SIG-M5 (cell line): Measurements from ENCODE around the gene HES2.
"Not testable (repeated sequence)": the region's sequence is repeated elsewhere in the genome, so short reads cannot be mapped to it uniquely, and the experiment has no call there.

Experiments used
- DNase-seq: peaks from one replicate; lab custom pipeline; 2025; lab: John Stamatoyannopoulos, UW

The HES2 gene

DNA sequence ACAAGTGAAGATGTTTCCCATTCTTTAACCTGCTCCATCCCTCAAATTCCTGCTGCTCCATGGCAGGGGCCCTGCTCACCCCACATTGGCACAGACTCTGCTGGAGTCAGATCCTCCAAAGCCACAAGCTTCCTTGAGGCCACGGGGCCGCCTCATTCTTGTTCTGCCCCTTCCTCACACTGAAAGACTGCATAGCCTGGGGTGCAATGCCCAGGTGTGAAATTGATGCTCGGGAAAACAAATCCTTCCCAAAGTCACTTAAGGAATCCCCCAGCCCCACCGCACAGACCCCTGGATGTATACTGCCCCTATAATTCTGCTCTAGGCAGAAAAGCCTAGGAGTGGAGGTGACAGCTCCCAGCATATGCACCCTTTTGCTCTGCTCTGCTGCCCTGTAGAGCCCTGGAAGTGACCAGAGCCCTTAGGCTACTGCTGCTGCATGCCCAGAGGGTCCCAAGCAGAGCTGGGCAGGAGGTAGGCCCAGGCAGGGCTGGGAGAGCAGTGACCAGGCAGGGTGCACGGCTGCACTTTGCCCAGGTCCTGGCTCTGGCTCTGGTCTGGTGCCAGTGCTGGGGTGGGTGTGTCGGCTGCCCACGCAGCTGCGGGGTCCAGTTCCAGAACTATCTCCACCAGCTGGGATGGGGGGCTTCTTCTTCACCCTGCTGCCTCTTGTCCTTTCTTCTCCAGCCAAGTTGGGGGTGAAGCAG lies 1.6 kb downstream of the HES2 start:
- DNase-seq = no peak

DNA sequence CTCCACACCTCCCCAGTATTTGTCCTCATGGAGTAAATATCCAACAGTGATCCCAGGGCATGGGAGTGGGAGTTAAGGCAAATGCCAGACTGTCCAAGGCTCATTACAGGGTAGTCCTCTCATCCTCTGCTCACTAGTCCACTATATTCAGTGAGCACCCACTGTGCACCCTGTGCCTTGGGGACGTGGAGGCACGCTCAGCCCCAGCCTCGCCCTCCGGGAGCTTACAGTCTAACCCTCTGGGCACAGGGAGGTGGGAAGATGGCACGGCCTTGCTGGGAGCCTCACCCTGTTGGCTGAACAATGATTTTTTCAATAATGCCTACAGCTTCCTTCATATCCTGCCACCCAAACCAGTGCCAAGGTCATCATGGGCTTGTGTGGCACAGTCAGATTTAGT lies 2.8 kb downstream of the HES2 start:
- no peak for DNase-seq

DNA sequence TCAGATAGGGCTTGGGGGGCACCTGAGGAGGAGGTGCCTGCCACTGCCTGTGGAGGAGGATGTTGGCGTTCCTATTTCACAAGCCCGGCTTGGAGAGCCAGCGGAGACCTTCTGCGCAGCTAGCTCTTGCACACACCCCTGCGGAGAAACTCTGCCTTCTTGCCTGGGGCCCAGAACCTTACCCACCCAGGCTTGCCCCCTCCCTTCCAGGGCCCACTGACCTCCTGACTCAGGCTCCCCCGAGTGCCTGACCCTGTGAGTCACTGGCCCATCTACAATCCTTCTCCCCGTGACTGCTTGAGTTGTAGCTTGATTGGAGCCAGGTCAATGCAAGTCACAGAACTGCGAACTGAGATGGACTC lies 3.4 kb downstream of the HES2 start:
- no peak for DNase-seq

DNA sequence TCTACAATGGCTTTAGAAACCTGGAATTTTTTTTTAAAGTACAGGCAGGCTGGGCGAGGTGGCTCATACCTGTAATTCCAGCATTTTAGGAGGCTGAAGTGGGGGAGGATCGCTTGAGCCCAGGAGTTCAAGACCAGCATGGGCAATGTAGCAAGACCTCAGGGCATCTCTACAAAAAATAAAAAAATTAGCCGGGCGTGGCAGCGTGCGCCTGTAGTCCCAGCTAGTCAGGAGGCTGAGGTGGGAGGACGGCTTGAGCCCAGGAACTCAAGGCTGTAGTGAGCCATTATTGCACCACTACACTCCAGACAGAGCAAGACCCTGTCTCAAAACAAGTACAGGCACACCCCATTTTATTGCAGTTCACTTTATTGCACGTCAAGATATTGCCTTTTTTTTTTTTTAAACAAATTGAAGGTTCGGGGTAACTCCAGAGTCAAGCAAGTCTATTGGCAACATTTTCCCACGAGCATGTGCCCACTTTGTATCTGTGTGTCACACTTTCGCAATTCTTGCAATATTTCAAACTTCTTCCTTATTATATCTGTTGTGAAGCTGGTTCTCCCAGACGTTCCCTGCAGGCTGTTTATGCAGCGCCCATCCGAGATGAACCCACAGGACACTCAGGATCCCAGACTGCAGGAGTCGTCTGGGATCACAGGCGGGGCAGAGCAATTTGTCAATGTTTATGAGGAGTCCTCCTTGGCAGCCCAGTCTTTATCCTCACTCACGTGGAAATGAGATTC lies 4.7 kb downstream of the HES2 start:
- no peak for DNase-seq

DNA sequence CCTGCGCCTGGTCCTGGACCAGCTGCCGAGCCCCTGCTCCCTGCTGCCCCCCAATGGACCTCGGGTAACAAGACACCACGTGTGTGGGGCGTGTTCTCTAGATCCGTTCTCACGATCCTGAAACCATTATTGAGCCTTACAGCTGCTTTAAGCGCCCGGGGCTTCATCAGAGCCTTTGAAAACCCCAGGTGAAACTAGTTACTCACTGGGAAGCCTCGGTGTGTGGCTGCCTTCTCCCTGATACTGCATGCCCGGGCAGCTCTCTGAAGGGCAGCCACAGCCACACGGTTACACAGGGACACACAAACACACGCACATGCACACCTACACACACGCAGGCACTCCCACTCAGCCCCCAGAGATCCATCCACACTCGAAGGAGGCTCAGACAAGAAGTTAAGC lies 5.3 kb downstream of the HES2 start:
- no peak for DNase-seq

DNA sequence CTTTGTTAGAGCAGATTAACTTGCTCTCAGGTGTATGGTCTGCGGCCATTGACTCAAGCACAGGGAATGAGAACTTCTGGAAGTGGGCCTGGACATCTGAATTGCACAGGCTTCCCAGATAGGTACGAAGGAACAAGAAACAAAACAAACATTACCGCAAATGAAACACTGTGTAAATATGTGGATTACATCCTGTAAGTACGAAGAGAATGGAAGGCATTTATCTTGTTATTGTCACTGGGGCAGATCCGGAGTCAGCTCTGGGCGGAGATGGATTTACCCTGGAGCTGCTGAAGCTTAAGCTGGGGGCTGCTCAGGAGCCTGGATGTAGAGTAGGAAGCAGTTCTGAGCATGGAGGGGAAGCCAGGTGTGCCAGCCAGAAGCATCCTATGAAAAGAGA lies 6.8 kb downstream of the HES2 start:
- no peak for DNase-seq

DNA sequence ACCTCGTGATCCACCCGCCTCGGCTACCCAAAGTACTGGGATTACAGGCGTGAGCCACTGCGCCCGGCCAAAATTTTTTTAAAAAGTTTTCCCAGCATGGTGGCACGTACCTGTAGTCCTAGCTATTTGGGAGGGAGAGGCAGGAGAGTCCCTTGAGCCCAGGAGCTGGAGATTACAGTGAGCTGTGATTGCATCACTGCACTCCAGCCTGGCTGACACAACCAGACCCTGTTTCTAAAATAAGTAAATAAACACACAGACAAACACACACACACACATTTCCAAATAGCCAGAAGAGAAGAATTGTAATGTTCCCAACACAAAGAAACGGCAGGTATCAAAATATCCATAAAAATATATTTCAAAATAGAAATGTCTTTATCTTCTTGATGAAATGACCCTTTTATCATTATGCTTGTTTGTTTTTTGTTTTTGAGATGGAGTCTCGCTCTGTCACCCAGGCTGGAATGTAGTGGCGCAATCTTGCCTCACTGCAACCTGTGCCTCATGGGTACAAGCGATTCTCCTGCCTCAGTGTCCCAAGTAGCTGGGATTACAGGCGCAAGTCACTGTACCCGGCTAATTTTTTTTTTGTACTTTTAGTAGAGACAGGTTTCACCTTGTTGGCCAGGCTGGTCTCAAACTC lies 9.3 kb downstream of the HES2 start:
- no peak for DNase-seq

DNA sequence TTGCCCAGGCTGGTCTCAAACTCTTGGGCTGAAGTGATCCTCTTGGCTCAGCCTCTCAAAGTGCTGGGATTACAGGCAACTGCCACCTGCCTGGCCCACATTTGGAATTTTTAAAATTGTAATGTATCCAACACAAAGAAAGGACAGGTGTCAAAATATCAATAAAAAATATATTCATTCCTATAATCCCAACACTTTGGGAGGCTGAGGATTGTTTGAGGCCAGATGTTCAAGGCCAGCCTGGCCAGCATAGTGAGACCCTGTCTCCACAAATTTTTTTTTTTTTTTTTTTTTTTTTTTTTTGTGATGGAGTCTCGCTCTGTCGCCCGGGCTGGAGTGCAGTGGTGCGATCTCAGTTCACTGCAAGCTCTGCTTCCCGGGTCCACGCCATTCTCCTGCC lies 10.0 kb downstream of the HES2 start:
- DNase-seq = no peak

DNA sequence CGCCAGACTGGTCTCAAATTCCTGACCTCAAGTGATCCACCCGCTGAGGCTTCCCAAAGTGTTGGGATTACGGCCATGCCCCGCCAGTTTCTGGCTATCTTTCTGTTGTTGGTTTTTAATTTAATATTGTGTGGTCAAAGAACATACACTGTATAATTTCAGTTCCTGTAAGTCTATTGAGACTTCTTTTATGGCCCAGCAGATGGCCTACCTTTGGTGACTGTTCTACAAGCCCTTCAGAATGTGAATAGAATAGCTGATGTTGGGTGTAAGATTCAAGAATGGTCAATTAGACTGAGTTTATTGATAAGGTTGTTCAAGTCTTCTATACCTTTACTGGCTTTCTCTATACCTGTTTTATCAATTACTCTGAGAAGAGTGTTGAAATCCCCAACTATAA lies 10.7 kb downstream of the HES2 start:
- DNase-seq = no peak

DNA sequence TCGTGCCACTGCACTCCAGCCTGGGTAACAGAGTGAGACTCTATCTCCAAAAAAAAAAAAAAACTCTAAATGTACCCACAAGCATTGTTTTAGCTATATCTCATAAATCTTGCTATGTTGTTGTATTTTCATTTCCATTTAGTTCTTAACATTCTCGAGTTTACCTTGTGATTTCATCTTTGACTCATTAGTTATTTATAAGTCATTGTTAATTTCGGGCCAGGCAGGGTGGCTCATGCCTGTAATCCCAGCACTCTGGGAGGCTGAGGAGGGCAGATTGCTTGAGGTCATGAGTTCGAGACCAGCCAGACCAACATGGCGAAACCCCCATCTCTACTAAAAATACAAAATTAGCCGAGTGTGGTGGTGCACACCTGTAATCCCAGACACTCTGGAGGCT lies 11.7 kb downstream of the HES2 start:
- no peak for DNase-seq

DNA sequence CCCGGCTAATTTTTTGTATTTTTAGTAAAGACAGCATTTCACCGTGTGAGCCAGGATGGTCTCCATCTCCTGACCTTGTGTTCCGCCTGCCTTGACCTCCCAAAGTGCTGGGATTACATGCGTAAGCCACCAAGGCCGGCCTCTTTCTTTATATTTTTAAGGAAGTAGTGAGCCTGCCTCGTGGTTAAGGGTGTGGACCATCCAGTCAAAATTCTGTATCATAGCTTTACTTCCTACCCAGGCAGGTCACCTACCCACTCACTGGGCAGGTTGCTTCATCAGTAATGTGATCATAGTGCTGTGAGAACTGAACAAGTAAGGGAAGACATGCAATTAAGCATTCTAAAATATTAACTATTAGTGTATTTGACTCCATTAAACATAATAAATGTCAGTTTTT lies 18.0 kb downstream of the HES2 start:
- DNase-seq = no peak

DNA sequence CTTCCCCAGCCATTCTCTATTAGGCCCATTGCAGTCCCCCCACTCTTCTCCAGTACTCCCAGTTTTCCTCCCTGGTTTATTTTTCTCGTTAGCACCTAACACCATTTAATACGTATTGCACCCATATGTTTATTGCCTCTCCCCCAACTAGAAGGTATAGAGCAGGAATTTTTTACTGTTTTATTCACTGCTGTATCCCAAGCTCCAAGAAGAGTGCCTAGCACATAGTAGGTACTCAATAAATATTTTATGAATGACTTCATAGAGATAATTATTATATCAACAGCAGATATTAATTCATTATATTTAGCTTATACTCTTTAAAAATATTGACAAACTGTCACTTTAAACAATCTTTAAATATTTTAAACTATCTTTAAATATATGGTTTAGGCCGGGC lies 20.4 kb downstream of the HES2 start:
- DNase-seq = no peak

DNA sequence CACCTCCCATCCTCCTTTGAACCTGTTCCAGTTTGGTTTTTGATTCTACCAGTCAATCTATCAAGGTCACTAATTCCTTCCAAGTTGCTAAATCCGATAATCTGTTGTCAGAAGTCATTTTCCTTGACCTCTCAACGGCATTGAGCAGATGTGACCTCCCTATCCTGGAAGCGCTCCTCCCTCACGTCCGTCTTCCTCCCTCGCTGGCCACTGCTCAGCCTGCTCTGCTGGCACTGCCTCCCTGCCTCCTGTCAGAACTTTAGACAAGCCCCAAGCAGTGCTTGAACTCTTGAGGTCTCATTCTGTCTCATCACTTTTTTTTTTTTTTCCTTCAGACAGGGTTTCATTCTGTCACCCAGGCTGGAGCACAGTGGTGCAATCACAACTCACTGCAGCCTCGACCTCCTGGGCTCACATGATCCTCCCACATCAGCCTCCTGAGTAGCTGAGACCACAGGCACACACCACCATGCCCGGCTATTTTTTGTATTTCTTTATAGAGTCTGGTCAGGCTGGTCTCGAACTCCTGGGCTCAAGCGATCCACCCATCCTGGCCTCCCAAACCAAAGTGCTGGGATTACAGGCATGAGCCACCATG lies 21.8 kb downstream of the HES2 start:
- no peak for DNase-seq

DNA sequence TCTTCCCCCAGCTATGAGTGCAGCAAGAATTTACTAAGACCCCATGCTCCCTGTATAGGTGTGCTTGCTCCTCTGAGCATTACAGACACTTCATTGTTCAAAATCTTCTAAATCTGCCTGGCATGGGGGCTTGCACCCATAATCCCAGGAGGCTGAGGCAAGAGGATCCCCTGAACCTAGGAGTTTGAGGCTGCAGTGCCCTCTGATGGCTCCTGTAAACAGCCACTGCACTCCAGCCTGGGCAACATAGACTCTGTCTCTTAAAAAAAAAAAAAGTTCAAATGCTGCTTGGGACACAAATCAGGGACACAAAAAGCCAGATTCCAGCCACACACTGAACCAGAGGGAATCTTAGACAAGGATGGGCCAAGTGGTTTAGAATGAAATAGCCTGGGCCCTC lies 22.7 kb downstream of the HES2 start:
- DNase-seq = no peak

DNA sequence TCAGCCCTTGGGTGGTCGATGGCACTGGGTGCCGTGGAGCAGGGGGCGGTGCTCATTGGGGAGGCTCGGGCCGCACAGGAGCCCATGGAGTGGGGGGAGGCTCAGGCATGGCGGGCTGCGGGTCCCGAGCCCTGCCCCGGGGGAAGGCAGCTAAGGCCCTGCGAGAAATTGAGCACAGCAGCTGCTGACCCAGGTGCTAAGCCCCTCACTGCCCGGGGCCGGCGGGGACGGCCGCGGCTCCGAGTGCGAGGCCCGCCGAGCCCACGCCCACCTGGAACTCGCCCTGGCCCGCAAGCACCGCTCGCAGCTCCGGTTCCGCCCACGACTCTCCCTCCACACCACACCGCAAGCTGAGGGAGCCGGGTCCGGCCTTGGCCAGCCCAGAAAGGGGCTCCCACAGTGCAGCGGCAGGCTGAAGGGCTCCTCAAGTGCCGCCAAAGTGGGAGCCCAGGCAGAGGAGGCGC lies 23.9 kb downstream of the HES2 start:
- not testable (repeated sequence) for DNase-seq

DNA sequence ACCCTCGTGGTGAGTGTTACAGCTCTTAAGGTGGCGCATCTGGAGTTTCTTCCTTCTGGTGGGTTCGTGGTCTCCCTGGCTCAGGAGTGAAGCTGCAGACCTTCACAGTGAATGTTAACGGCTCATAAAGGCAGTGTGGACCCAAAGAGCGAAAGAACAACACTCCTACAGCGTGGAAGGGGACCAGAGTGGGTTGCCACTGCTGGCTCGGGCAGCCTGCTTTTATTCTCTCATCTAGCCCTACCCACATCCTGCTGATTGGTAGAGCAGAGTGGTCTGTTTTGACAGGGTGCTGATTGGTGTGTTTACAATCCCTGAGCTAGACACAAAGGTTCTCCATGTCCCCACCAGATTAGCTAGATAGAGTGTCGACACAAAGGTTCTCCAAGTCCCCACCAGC lies 24.6 kb downstream of the HES2 start:
- DNase-seq = not testable (repeated sequence)

DNA sequence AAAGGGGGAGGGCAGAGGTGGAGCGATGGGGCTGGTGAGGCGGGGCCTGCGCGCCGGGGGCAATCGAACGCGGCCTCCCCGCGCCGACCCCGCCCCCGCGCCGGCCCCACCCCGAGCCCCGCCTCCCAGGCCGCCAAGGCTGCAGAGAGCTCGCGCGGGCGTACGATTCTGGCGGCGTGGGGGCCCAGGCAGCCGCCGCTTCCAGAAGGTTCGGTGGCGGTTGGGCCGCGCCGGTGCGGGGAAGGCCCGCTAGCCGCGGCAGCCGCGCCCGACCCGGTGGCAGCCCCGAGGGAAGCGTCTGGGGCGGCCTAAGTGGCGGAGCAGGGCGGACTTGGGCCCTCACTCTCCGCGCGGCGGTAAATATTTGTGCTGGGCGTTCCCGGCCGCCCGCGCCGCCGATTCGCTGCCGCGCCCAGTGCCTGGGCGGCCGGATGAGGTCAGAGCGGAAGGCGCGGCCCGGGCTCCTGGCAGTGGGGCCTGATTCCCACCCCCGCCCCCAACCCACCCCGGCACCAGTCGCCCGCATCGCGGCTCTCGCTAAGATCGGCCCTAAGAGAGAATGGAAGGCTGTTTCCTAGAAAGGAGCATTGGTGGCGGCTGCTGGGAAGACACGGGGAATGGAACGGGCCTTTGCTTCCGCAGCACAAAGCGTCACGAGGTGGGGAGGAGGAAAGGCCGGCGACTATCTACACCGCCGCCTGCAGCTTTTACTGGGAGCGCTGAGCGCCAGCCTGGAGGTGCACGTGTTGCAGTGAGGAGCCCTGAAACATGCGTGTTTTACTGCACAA lies 26.1 kb downstream of the HES2 start, which contains the start of gene ACOT7:
TSS of gene ACOT7 (minus strand) at position 368 of the 788 bp plus-strand sequence. CDS start 368 bp downstream, outside the sequence.
- DNase-seq = no peak

DNA sequence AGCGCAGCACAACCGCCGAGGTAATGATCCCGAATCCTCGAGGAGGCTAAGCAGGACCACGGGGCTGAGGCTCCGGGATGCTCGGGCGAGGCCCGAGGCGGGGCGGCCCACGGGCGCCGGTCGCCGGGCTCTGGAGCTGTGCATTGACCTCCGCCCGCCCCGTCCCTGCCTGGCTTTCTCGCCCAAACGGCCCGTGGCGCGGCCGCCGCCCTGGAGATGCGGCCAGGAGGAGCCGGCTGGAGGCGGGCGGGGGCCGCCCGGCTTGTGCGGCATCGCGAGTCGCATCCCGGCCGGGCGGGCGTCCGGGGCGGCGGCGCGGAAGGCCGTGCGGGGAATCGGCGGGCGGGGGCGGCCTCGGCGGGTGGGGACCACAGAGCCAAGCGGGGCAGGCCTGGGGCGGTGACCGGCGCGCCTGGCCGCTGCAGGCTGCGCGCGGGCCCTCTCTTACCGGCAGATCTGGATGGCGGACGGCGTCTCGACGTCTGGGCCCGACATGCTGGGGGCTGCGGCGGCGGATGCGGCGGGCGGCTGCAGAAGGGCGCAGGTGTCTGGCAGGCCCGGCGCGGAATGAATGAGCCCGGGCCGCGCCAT lies 26.8 kb downstream of the HES2 start:
- no peak for DNase-seq

DNA sequence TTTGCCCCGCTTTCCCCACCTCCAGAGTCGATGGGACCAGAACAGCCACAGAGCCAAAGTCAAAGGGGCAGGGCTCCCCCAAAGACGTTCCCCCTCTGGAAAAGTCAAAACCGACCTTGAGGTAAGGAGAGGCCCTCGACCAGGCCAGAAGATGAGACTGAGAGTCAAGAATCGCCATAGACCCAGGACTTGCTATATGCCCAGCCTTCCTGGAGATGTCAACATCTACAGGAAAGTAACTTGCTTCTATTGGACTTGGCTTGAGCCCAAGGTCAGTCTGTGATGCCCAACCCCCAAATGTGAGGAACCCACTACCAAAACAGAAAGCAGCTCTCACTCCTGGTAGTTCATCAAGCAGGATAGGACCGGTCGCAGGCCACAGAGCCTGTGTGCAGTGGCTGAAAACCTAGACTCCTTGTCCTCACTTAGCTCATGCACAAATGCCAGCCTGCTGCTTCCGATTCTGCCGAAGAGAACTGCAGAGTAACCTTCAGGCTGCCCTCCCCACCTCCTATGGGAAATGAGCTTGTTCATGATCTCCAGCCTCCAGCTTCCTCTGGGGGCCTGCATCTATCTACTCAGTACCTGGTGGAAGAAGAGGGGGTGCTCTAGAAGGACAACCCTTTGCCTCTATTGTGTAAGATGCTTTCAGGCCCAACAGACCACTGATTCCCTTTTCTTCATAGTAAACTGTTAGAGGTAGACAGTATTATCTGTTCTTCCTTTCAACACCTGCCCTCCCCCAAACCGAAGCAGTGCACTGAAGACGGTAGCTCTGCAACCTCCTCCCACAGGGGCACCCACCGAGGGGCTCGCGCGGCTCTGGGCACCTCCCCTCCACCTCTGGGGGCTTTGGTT lies 27.5 kb downstream of the HES2 start:
- DNase-seq = no peak

DNA sequence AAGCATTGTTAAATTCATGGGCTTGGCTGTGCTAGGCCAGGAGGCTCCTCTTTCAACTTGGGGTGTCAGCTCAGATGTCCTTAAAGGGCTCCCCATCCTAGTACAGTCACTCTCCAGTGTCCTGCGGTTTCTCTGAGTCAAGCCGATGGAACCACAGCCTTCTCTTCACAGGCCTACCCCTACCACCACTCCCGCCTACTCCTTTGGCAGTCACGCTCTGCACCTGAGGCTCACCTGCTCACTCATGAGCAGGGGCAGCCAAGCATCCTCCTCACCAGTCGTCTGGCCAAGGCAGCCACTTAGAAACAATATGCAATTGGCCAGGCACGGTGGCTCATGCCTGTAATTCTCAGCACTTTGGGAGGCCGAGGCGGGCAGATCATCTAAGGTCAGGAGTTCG lies 29.7 kb downstream of the HES2 start:
- no peak for DNase-seq
